Kidney (tissue), 14 donors: Measurements from ENCODE around the gene THSD4. TPM values are rescaled to one million over a fixed set of nuclear protein-coding genes. Genes with fewer than 3 reads are reported as not detected.
A peak's percentile ranks its signal among the peaks of the same experiment; 100 is the strongest.

Experiments
- DNase-seq, 5 donors: peaks; one replicate each; pipeline ENCODE4 v3.0.0-alpha.2; 2013 to 2020
- FAIRE-seq: peaks from 2 replicates; lab custom pipeline; 2012; peaks lifted over from hg19 to GRCh38; lab: Jason Lieb, UNC
- H3K27ac ChIP-seq, 2 donors: one replicate each; pipeline ENCODE4 v1.7.0; 2013; ENCODE audit warnings: low read depth in 2 of 2, low read length in 2 of 2, inconsistent platforms in 1 of 2
- H3K27me3 ChIP-seq: one replicate; pipeline ENCODE4 v1.7.1; 2013; ENCODE audit warnings: low read length, inconsistent platforms; ENCODE audit not compliant: control insufficient read depth, insufficient read depth
- H3K36me3 ChIP-seq, 3 donors: one replicate each; pipeline versions ENCODE4 v1.7.0 to v1.7.1; 2013; ENCODE audit warnings: low read length in 3 of 3, control low read depth in 1 of 3, inconsistent platforms in 1 of 3; ENCODE audit not compliant: insufficient read depth in 3 of 3, control insufficient read depth in 2 of 3
- H3K4me1 ChIP-seq, 3 donors: one replicate each; pipeline versions ENCODE4 v1.7.0 to v1.7.1; 2013; ENCODE audit warnings: low read length in 3 of 3, inconsistent platforms in 1 of 3, low read depth in 1 of 3; ENCODE audit not compliant: control insufficient read depth in 2 of 3, insufficient read depth in 2 of 3
- H3K4me3 ChIP-seq, 3 donors: one replicate each; pipeline versions ENCODE4 v1.7.0 to v1.8.1; 2013; ENCODE audit warnings: low read length in 3 of 3, control low read depth in 1 of 3, inconsistent platforms in 1 of 3
- H3K9ac ChIP-seq, 3 donors: one replicate each; pipeline versions ENCODE4 v1.7.0 to v1.7.1; 2013; ENCODE audit warnings: low read length in 3 of 3, control low read depth in 1 of 3, inconsistent platforms in 1 of 3
- H3K9me3 ChIP-seq, 3 donors: one replicate each; pipeline versions ENCODE4 v1.7.0 to v1.7.1; 2013; ENCODE audit warnings: low read length in 3 of 3, control low read depth in 1 of 3, inconsistent platforms in 1 of 3; ENCODE audit not compliant: control insufficient read depth in 2 of 3, insufficient read depth in 1 of 3
- CTCF ChIP-seq: IDR thresholded peaks from 3 replicates; pipeline ENCODE4 v1.5.1; 2012; ENCODE audit warnings: mild to moderate bottlenecking, moderate library complexity, borderline replicate concordance; ENCODE audit not compliant: insufficient read depth; ENCODE audit errors: extremely low read depth
- intact Hi-C: fragments of 100-400 bp; cut with DNase I; formaldehyde crosslinking; loops from one replicate; pipeline ENCODE4 v1.11.1; 2022
- polyA plus RNA-seq: library from polyadenylated mRNA; stranded (reverse); fragments of 350-450 nt; fragmentation: Illumina TruSeq; extraction: RNeasy Lipid Tissue Mini Kit (QIAGEN cat#74804); gene quantifications from one replicate; pipeline ENCODE4 v1.2.3, GENCODE V29; 2014; ENCODE audit warnings: low read depth, low replicate concordance; ENCODE audit not compliant: insufficient read depth
- total RNA-seq: library from RNA; stranded (reverse); fragmentation: NEBNext Ultra II Directional; extraction: Animal tissue kit (Norgen Biotek cat#: 25700); gene quantifications from one replicate; pipeline ENCODE4 v1.2.1, GENCODE V29; 2021
- donor health status: control.
- donor health status: control.
- donor health status: control.
- donor health status: control.
- donor health status: control.
- donor health status: DM: yes; HTN: yes; CAD: no.
- donor health status: Normal renal cell carcinoma (clear cell type).

THSD4 gene
- total and polyA plus RNA-seq, 2 donors from 2014 or later = 9.4 to 36.3 TPM

DNA sequence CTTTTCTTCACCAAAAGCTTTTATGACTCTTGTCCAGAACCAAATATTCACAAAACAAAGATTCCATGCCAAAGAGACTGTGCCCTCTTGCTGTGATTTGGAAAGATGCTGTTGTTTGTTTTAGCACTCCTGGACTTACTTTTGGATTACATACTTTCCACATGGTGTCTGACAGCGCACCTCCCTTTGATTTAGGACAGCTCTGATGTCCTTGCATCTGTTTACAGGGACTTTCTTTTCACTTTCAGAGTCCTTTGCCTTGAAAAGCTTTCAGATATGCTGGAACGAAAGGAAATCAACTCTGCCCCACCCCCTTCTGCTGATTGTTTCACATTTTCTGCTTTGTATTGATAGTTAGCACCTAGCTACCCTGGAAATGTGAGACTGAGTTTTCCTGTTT, 562.1 kb downstream of the THSD4 start:
- Histone ChIP-seq H3K9me3 (no peaks in the 10 kb centered on the region), H3K4me3 (no peak overlapping the region), H3K27me3 (no peaks in the 10 kb centered on the region), H3K9ac (no peak overlapping the region), H3K36me3 (no peaks in the 10 kb centered on the region), H3K27ac (no peak overlapping the region), H3K4me1 (no peaks in the 10 kb centered on the region)
- no peak for FAIRE-seq
- no peak for DNase-seq
- intact Hi-C loops = no loop called here
- TF ChIP-seq CTCF = no peak

DNA sequence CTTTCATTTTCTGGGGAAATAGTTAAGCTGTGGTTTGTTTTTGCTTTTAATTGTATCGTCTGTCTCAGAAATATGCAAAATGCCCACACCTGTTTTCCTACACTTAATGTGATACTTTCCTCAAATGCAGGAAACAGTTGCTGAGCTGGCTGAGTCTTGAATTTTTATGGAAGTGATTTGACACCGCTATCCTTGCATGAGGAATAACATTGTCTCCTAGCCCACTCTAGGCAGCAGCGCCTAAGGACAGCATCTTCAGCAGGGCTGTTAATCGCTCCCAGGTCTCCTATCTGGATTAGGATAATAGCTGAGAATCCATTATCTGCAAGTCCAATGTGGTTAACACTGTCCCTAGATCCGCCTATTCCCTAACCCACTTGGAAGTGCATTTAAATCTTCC, 562.5 kb downstream of the THSD4 start:
- no peak for TF ChIP-seq CTCF
- DNase-seq = peak in 2 of 5 donors; percentile 26 to 42
- Histone ChIP-seq H3K9ac (no peak overlapping the region), H3K27me3 (no peaks in the 10 kb centered on the region), H3K4me1 (no peaks in the 10 kb centered on the region), H3K4me3 (no peak overlapping the region), H3K36me3 (no peaks in the 10 kb centered on the region), H3K9me3 (no peaks in the 10 kb centered on the region), H3K27ac (no peak overlapping the region)
- FAIRE-seq = no peak
- intact Hi-C loops = no loop called here

DNA sequence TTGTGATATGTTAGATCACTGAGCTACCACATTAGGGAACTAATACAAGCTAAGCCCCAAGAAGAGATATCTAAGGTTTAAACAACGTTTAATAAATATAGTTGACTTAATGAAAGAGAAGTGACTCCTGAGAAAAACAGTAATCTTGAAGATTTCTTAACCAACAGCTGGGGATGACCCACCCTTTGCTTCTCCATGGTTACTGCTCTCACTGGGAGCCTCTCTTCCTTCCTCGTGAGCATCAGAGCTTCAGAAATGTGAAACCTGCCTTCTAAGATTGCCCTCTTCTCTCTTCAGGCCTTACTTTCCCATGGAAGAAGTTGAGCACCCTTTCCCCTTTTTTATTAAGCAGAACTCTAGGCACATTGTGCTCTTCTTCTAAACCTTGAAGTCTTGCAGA, 562.9 kb downstream of the THSD4 start:
- TF ChIP-seq CTCF = no peak
- intact Hi-C loops = no loop called here
- Histone ChIP-seq H3K9me3 (no peaks in the 10 kb centered on the region), H3K36me3 (no peaks in the 10 kb centered on the region), H3K9ac (no peak overlapping the region), H3K4me1 (no peaks in the 10 kb centered on the region), H3K27ac (no peak overlapping the region), H3K27me3 (no peaks in the 10 kb centered on the region), H3K4me3 (no peak overlapping the region)
- DNase-seq (no peak), FAIRE-seq (no peak)

DNA sequence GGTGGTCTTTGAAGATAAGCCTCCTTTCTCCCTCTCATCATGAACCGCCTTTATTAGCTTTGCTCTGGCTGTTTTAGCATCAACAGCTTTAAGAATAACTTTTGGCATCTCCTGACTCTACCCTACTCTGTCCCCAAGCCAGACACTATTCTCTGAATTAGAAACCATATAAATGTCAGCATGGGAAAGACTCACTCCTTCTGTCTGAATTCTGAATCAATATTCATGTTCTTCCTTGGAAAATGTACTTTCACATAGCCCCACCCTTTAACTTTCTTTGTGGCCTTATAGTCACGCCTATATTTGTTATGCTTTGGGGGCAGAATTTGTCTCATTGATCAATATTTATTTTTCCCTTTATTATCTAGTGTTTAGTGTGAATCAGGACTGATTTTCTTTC, 563.3 kb downstream of the THSD4 start:
- Histone ChIP-seq H3K27me3 (no peaks in the 10 kb centered on the region), H3K36me3 (no peaks in the 10 kb centered on the region), H3K27ac (no peak overlapping the region), H3K9me3 (no peaks in the 10 kb centered on the region), H3K4me1 (no peaks in the 10 kb centered on the region), H3K4me3 (no peak overlapping the region), H3K9ac (no peak overlapping the region)
- DNase-seq = no peak
- intact Hi-C loops = no loop called here
- no peak for FAIRE-seq
- no peak for TF ChIP-seq CTCF
